B cell (primary cell): ENCODE measurements around the gene DENND1A. TPM values are rescaled to one million over a fixed set of nuclear protein-coding genes. Genes with fewer than 3 reads are reported as not detected.

Source experiments
- ATAC-seq: fragments of 200-7000 bp; cut with Tn5 transposase; one replicate; pipeline ENCODE4 v1.10.0; 2021; ENCODE audit warnings: low read depth, mild to moderate bottlenecking, moderate number of reproducible peaks, moderate library complexity
- CTCF ChIA-PET: fragments of 350-600 bp; sonication (Branson Sonifier 250); formaldehyde crosslinking; loops from one replicate; lab custom pipeline; 2021; ENCODE audit warnings: antibody characterized with exemption, inconsistent platforms; lab: Charles Lee
- POLR2A ChIA-PET: fragments of 350-600 bp; sonication (Branson Sonifier 250); formaldehyde crosslinking; loops from one replicate; lab custom pipeline; 2021; ENCODE audit warnings: antibody characterized with exemption; lab: Charles Lee
- DNase-seq: peaks from one replicate; pipeline ENCODE4 v3.0.0; 2013
- H2AFZ ChIP-seq: 2 replicates; pipeline ENCODE4 v1.6.1; 2012; ENCODE audit warnings: mild to moderate bottlenecking, low read depth, low read length; ENCODE audit not compliant: insufficient read depth, poor library complexity, severe bottlenecking
- H3K27ac ChIP-seq, 2 donors: 1 replicate in 1 of 2; 2 replicates in 1 of 2; pipeline ENCODE4 v1.5.1; 2012 to 2013; ENCODE audit warnings: low read length in 2 of 2, mild to moderate bottlenecking in 2 of 2, moderate library complexity in 1 of 2
- H3K27me3 ChIP-seq, 4 experiments: fragments of 200-600 bp in 1 of 4; sonication (generic) in 1 of 4; replicated peaks in 1 of 4; 1 replicate in 2 of 4; 2 replicates in 2 of 4; pipeline versions ENCODE4 v1.6.1 to v1.7.0; 2013 to 2016; ENCODE audit warnings: low read length in 3 of 4, mild to moderate bottlenecking in 2 of 4, mixed read lengths in 1 of 4, moderate library complexity in 1 of 4; ENCODE audit not compliant: insufficient read depth in 4 of 4, control insufficient read depth in 3 of 4; ENCODE audit errors: control extremely low read depth in 1 of 4
- H3K36me3 ChIP-seq, 2 experiments: replicated peaks in 1 of 2; 1 replicate in 1 of 2; 2 replicates in 1 of 2; pipeline versions ENCODE4 v1.6.1 to v1.7.1; 2013; ENCODE audit warnings: low read length in 1 of 2; ENCODE audit not compliant: insufficient read depth in 2 of 2, control insufficient read depth in 1 of 2; ENCODE audit errors: control extremely low read depth in 1 of 2, extremely low read depth in 1 of 2
- H3K4me1 ChIP-seq, 2 donors: fragments of 200-600 bp in 1 of 2; sonication (generic) in 1 of 2; 1 replicate in 1 of 2; 2 replicates in 1 of 2; pipeline versions ENCODE4 v1.5.1 to v1.6.1; 2013 to 2017; ENCODE audit warnings: low read length in 2 of 2; ENCODE audit not compliant: control insufficient read depth in 2 of 2, insufficient read depth in 2 of 2
- H3K4me2 ChIP-seq: replicated peaks from 2 replicates; pipeline ENCODE3; 2012; ENCODE audit warnings: mild to moderate bottlenecking, low read depth, low read length; ENCODE audit not compliant: poor library complexity, severe bottlenecking
- H3K4me3 ChIP-seq, 5 experiments: fragments of 200-600 bp in 1 of 5; sonication (generic) in 1 of 5; 1 replicate in 3 of 5; 2 replicates in 2 of 5; pipeline versions ENCODE4 v1.5.1 to v1.7.0; 2011 to 2016; ENCODE audit warnings: low read length in 4 of 5, mild to moderate bottlenecking in 4 of 5, low read depth in 2 of 5, control low read depth in 1 of 5, moderate library complexity in 1 of 5; ENCODE audit not compliant: insufficient read depth in 1 of 5; ENCODE audit errors: control extremely low read depth in 1 of 5, extremely low read depth in 1 of 5
- H3K79me2 ChIP-seq: fragments of 200-600 bp; sonication (generic); one replicate; pipeline ENCODE4 v1.6.0; 2016; ENCODE audit warnings: low read length; ENCODE audit not compliant: control insufficient read depth, insufficient read depth
- H3K9ac ChIP-seq: fragments of 200-600 bp; sonication (generic); 2 replicates; pipeline ENCODE4 v1.6.1; 2017; ENCODE audit warnings: mild to moderate bottlenecking, low read length, moderate library complexity
- H3K9me3 ChIP-seq, 3 donors: one replicate each; pipeline versions ENCODE4 v1.6.1 to v1.7.1; 2013; ENCODE audit warnings: low read length in 2 of 3; ENCODE audit not compliant: control insufficient read depth in 2 of 3, insufficient read depth in 1 of 3; ENCODE audit errors: control extremely low read depth in 1 of 3
- H4K20me1 ChIP-seq: 2 replicates; pipeline ENCODE4 v1.6.0; 2012; ENCODE audit warnings: mild to moderate bottlenecking, low read length; ENCODE audit not compliant: insufficient read depth, control insufficient read depth, poor library complexity, severe bottlenecking
- H3K27ac Mint-ChIP-seq: one replicate; pipeline ENCODE4 v1.8.0; 2021; ENCODE audit warnings: mixed read lengths
- H3K27me3 Mint-ChIP-seq: one replicate; pipeline ENCODE4 v1.8.0; 2021; ENCODE audit warnings: mixed read lengths
- H3K4me1 Mint-ChIP-seq: one replicate; pipeline ENCODE4 v1.8.0; 2021; ENCODE audit warnings: mixed read lengths
- H3K4me3 Mint-ChIP-seq: one replicate; pipeline ENCODE4 v1.8.0; 2021; ENCODE audit warnings: mixed read lengths
- H3K9me3 Mint-ChIP-seq: one replicate; pipeline ENCODE4 v1.8.0; 2022; ENCODE audit warnings: mixed read lengths; ENCODE audit not compliant: insufficient read depth
- CTCF ChIP-seq: fragments of 200-600 bp; IDR thresholded peaks from one replicate; pipeline ENCODE4 v1.8.0; 2022; ENCODE audit warnings: antibody characterized with exemption, mild to moderate bottlenecking
- EZH2 ChIP-seq: IDR thresholded peaks from 2 replicates; pipeline ENCODE4 v1.6.1; 2012; ENCODE audit warnings: borderline replicate concordance, low read depth, mild to moderate bottlenecking, moderate library complexity, low read length; ENCODE audit not compliant: insufficient read depth, poor library complexity, severe bottlenecking
- WGBS: methylation state at CpG from one replicate; pipeline ENCODE4 v1.1.5; 2013; ENCODE audit warnings: missing lambda C conversion rate; ENCODE audit not compliant: insufficient coverage; 5-methylcytosine and 5-hydroxymethylcytosine counted together
- intact Hi-C: fragments of 100-400 bp; cut with micrococcal nuclease; formaldehyde crosslinking; loops from one replicate; pipeline ENCODE4 v1.10.0; 2022
- polyA plus RNA-seq: library from polyadenylated mRNA; depleted of rRNA; stranded (reverse); fragments of >200 nt; gene quantifications from 2 replicates; pipeline ENCODE4 v1.2.3, GENCODE V29; 2012
- total RNA-seq, 2 donors: library from RNA; stranded (reverse); fragments of 120-200 nt in 1 of 2; gene quantifications; 1 replicate in 1 of 2; 2 replicates in 1 of 2; pipeline versions ENCODE4 v1.2.3 to v1.2.4, GENCODE V29; 2013 to 2022

The DENND1A gene
- total and polyA plus RNA-seq, 2 donors (not counting 1 experiment from before 2014, with no cell fraction given) = 10.8 to 26.0 TPM

GRCh38 chr9:123411636-123412035 lies 518.3 kb downstream of the DENND1A start:
- POLR2A ChIA-PET = no interaction called here
- DNase-seq = no peak
- intact Hi-C loops = no loop called here
- H3K4me3 ChIP-seq = no peak overlapping the region
- no peak overlapping the region for H3K9ac ChIP-seq
- Mint-ChIP-seq H3K4me1 (no peaks in the 10 kb centered on the region), H3K27me3 (no peaks in the 10 kb centered on the region), H3K4me3 (no peak overlapping the region), H3K9me3 (no peaks in the 10 kb centered on the region), H3K27ac (no peak overlapping the region)
- CTCF ChIA-PET = no interaction called here
- no peak overlapping the region for H3K27ac ChIP-seq
- peaks cover 0 to 5% of the 10 kb centered on the region in 2 experiments for H3K36me3 ChIP-seq
- 97% methylated on average over 11 of the region's 11 CpGs for WGBS
- TF ChIP-seq EZH2 (no peak), CTCF (no peak)
- no peaks in the 10 kb centered on the region for H4K20me1 ChIP-seq
- no peaks in the 10 kb centered on the region for H3K79me2 ChIP-seq
- no peak for ATAC-seq
- no peak overlapping the region for H3K4me2 ChIP-seq
- no peak overlapping the region for H2AFZ ChIP-seq
- H3K4me1 ChIP-seq = no peaks in the 10 kb centered on the region
- H3K9me3 ChIP-seq = no peaks in the 10 kb centered on the region
- no peaks in the 10 kb centered on the region for H3K27me3 ChIP-seq

DNA sequence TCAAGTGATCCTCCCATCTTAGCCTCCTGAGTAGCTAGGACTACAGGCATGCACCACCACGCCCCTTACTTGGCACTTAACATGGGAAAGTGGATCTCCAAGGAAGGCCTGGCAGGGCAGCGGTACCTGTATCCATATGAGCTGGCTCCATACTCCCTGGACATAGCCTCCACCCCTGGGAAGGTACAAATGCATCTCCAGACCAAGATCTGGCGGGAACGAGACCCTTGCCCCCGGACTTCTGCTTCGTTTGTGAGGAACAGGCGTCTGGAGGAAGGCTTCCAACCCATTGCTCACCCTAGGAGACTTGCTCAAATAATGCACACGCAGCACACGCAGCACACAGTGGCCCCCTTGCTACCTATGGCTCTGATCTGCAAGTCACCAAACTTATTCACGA lies 518.7 kb downstream of the DENND1A start:
- no peak overlapping the region for H3K27ac Mint-ChIP-seq
- Histone ChIP-seq H3K4me1 (no peaks in the 10 kb centered on the region), H3K27ac (no peak overlapping the region), H3K4me2 (no peak overlapping the region), H3K4me3 (no peak overlapping the region), H4K20me1 (no peaks in the 10 kb centered on the region), H2AFZ (no peak overlapping the region), H3K9me3 (no peaks in the 10 kb centered on the region), H3K9ac (no peak overlapping the region), H3K79me2 (no peaks in the 10 kb centered on the region), H3K36me3 (peaks cover 0 to 3% of the 10 kb centered on the region in 2 experiments), H3K27me3 (no peaks in the 10 kb centered on the region)
- no peaks in the 10 kb centered on the region for H3K9me3 Mint-ChIP-seq
- no peak for ATAC-seq
- no peak for TF ChIP-seq EZH2
- no peak for TF ChIP-seq CTCF
- no peaks in the 10 kb centered on the region for H3K4me1 Mint-ChIP-seq
- H3K27me3 Mint-ChIP-seq = no peaks in the 10 kb centered on the region
- intact Hi-C loops = no loop called here
- DNase-seq = no peak
- no peak overlapping the region for H3K4me3 Mint-ChIP-seq
- WGBS = 98% methylated on average over 10 of the region's 10 CpGs
- POLR2A ChIA-PET = no interaction called here
- CTCF ChIA-PET = no interaction called here
